Astrocyte (in vitro differentiated cells and primary cell): ENCODE results near the gene CCDC85A. TPM values are rescaled to one million over a fixed set of nuclear protein-coding genes. Genes with fewer than 3 reads are reported as not detected.

Experiments used
- DNase-seq: peaks from one replicate; pipeline ENCODE4 v3.0.0-alpha.2; 2010; ENCODE audit warnings: low read depth
- FAIRE-seq: peaks from 2 replicates; lab custom pipeline; 2011; peaks lifted over from hg19 to GRCh38; lab: Jason Lieb, UNC
- H2AFZ ChIP-seq: 2 replicates; pipeline ENCODE4 v1.6.0; 2012; ENCODE audit warnings: low read depth, low read length, inconsistent platforms
- H3K27ac ChIP-seq: 2 replicates; pipeline ENCODE4 v1.5.1; 2011; ENCODE audit warnings: low read depth, low read length, inconsistent platforms
- H3K27me3 ChIP-seq: 2 replicates; pipeline ENCODE4 v1.6.0; 2011; ENCODE audit warnings: low read length, inconsistent platforms; ENCODE audit not compliant: insufficient read depth
- H3K36me3 ChIP-seq: 2 replicates; pipeline ENCODE4 v1.5.1; 2011; ENCODE audit warnings: low read length, inconsistent platforms; ENCODE audit not compliant: insufficient read depth
- H3K4me1 ChIP-seq: 2 replicates; pipeline ENCODE4 v1.5.1; 2011; ENCODE audit warnings: low read length, inconsistent platforms; ENCODE audit not compliant: insufficient read depth
- H3K4me2 ChIP-seq: 2 replicates; pipeline ENCODE4 v1.6.0; 2012; ENCODE audit warnings: low read length, inconsistent platforms
- H3K4me3 ChIP-seq: 2 replicates; pipeline ENCODE4 v1.5.1; 2011; ENCODE audit warnings: low read depth, mild to moderate bottlenecking, low read length, inconsistent platforms; ENCODE audit not compliant: insufficient read depth
- H3K79me2 ChIP-seq: 2 replicates; pipeline ENCODE4 v1.6.0; 2012; ENCODE audit warnings: mild to moderate bottlenecking, low read length, inconsistent platforms; ENCODE audit not compliant: insufficient read depth
- H3K9ac ChIP-seq: 2 replicates; pipeline ENCODE4 v1.6.0; 2012; ENCODE audit warnings: mild to moderate bottlenecking, low read length, inconsistent platforms
- H3K9me3 ChIP-seq: 2 replicates; pipeline ENCODE4 v1.5.1; 2012; ENCODE audit warnings: low read depth, mild to moderate bottlenecking, low read length, inconsistent platforms; ENCODE audit not compliant: insufficient read depth
- H4K20me1 ChIP-seq: 2 replicates; pipeline ENCODE4 v1.6.0; 2012; ENCODE audit warnings: low read length, inconsistent platforms; ENCODE audit not compliant: insufficient read depth
- H3K27ac Mint-ChIP-seq: one replicate; pipeline ENCODE4 v1.8.0; 2021; ENCODE audit warnings: mild to moderate bottlenecking, mixed read lengths; ENCODE audit not compliant: unreplicated experiment
- H3K27me3 Mint-ChIP-seq: one replicate; pipeline ENCODE4 v1.8.0; 2021; ENCODE audit warnings: low read depth, mixed read lengths; ENCODE audit not compliant: unreplicated experiment
- H3K36me3 Mint-ChIP-seq: one replicate; pipeline ENCODE4 v1.8.0; 2021; ENCODE audit warnings: low read depth, mixed read lengths; ENCODE audit not compliant: unreplicated experiment
- H3K4me1 Mint-ChIP-seq: one replicate; pipeline ENCODE4 v1.8.0; 2021; ENCODE audit warnings: low read depth, mixed read lengths; ENCODE audit not compliant: unreplicated experiment
- H3K4me3 Mint-ChIP-seq: one replicate; pipeline ENCODE4 v1.8.0; 2021; ENCODE audit warnings: mild to moderate bottlenecking, moderate library complexity, mixed read lengths; ENCODE audit not compliant: unreplicated experiment
- H3K9me3 Mint-ChIP-seq: one replicate; pipeline ENCODE4 v1.8.0; 2021; ENCODE audit warnings: mild to moderate bottlenecking, mixed read lengths; ENCODE audit not compliant: unreplicated experiment
- CTCF ChIP-seq: IDR thresholded peaks from 2 replicates; pipeline ENCODE4 v1.5.1; 2011; ENCODE audit warnings: low read depth, mild to moderate bottlenecking, inconsistent platforms, low read length, moderate library complexity; ENCODE audit not compliant: insufficient read depth
- EZH2 ChIP-seq: IDR thresholded peaks from 2 replicates; pipeline ENCODE4 v1.6.1; 2012; ENCODE audit warnings: mild to moderate bottlenecking, low read length, inconsistent platforms; ENCODE audit not compliant: insufficient read depth
- total RNA-seq: library from RNA; stranded (reverse); gene quantifications from 2 replicates; pipeline ENCODE4 v1.2.1, GENCODE V29; 2021

CCDC85A gene
- total RNA-seq, 1 donor from 2014 or later: 8.9 TPM

GRCh38 chr2:56331810-56332209 lies 148.0 kb downstream of the CCDC85A start:
- no peaks in the 10 kb centered on the region for H3K79me2 ChIP-seq
- Mint-ChIP-seq H3K27ac (no peak overlapping the region), H3K4me1 (no peaks in the 10 kb centered on the region), H3K36me3 (no peaks in the 10 kb centered on the region), H3K4me3 (no peak overlapping the region), H3K9me3 (peaks cover 2% of the 10 kb centered on the region), H3K27me3 (no peaks in the 10 kb centered on the region)
- H3K9ac ChIP-seq: no peak overlapping the region
- no peak overlapping the region for H3K27ac ChIP-seq
- DNase-seq: no peak
- TF ChIP-seq CTCF (no peak), EZH2 (no peak)
- no peaks in the 10 kb centered on the region for H3K9me3 ChIP-seq
- no peaks in the 10 kb centered on the region for H3K27me3 ChIP-seq
- H3K36me3 ChIP-seq: no peaks in the 10 kb centered on the region
- no peaks in the 10 kb centered on the region for H3K4me1 ChIP-seq
- no peaks in the 10 kb centered on the region for H4K20me1 ChIP-seq
- no peak overlapping the region for H3K4me2 ChIP-seq
- no peak overlapping the region for H3K4me3 ChIP-seq
- no peak overlapping the region for H2AFZ ChIP-seq
- FAIRE-seq: no peak

- H4K20me1 ChIP-seq: no peaks in the 10 kb centered on the region
Observed at GRCh38 chr2:56333812-56334485, 150.2 kb downstream of the CCDC85A start.

More at GRCh38 chr2:56333812-56334485, 150.2 kb downstream of the CCDC85A start:
- TF ChIP-seq EZH2 (no peak), CTCF (no peak)
- Mint-ChIP-seq H3K9me3 (peaks cover 1% of the 10 kb centered on the region), H3K4me3 (no peak overlapping the region), H3K4me1 (no peaks in the 10 kb centered on the region), H3K36me3 (no peaks in the 10 kb centered on the region), H3K27ac (no peak overlapping the region), H3K27me3 (no peaks in the 10 kb centered on the region)
- no peak overlapping the region for H3K4me2 ChIP-seq
- no peaks in the 10 kb centered on the region for H3K27me3 ChIP-seq
- DNase-seq (no peak), FAIRE-seq (no peak)
- no peak overlapping the region for H3K27ac ChIP-seq
- no peak overlapping the region for H3K4me3 ChIP-seq
- H3K79me2 ChIP-seq: no peaks in the 10 kb centered on the region
- no peaks in the 10 kb centered on the region for H3K9me3 ChIP-seq
- no peaks in the 10 kb centered on the region for H3K4me1 ChIP-seq
- no peak overlapping the region for H2AFZ ChIP-seq
- no peak overlapping the region for H3K9ac ChIP-seq
- H3K36me3 ChIP-seq: no peaks in the 10 kb centered on the region
